ENCODE results near the gene TPST2.

- TF ChIP-seq CTCF (IDR thresholded peaks at IDR 0.05; ENCODE audit: low read depth, low read length, poor library complexity, severe bottlenecking) (no peak), EZH2phosphoT487 (IDR thresholded peaks at IDR 0.05; ENCODE audit: borderline replicate concordance, low read length) (no peak)
Measured at GRCh38 chr22:26556904-26557303, 33.0 kb downstream of the TPST2 start.
